Cardiac muscle cell (in vitro differentiated cells and primary cell): Measurements from ENCODE around the gene CST9L. TPM values are rescaled to one million over a fixed set of nuclear protein-coding genes. Genes with fewer than 3 reads are reported as not detected.

Experiments
- DNase-seq, 2 donors: peaks; one replicate each; pipeline versions ENCODE4 v3.0.0 to v3.0.0-alpha.2; 2010 to 2017; ENCODE audit warnings: low read depth in 1 of 2, low spot score in 1 of 2
- H3K27ac ChIP-seq: fragments of 200-600 bp; sonication (generic); 2 replicates; pipeline ENCODE4 v1.5.1; 2016
- H3K27me3 ChIP-seq: fragments of 200-600 bp; sonication (generic); 2 replicates; pipeline ENCODE4 v1.6.0; 2016; ENCODE audit warnings: control low read depth
- H3K36me3 ChIP-seq: fragments of 200-600 bp; sonication (generic); 2 replicates; pipeline ENCODE4 v1.5.1; 2016; ENCODE audit warnings: control low read depth
- H3K4me1 ChIP-seq: fragments of 200-600 bp; sonication (generic); 2 replicates; pipeline ENCODE4 v1.8.1; 2017; ENCODE audit warnings: low read depth, mild to moderate bottlenecking, mixed run types
- H3K4me3 ChIP-seq: fragments of 200-600 bp; sonication (generic); 2 replicates; pipeline ENCODE4 v1.5.1; 2016; ENCODE audit warnings: mild to moderate bottlenecking
- H3K9me3 ChIP-seq: fragments of 200-600 bp; sonication (generic); 2 replicates; pipeline ENCODE4 v1.5.1; 2017; ENCODE audit warnings: low read depth, mild to moderate bottlenecking, control low read depth
- polyA plus RNA-seq: library from polyadenylated mRNA; unstranded; fragments of >200 nt; fragmentation: Nextera tagmentation; extraction: Ambion mirVana; gene quantifications from 2 replicates; pipeline ENCODE4 v1.2.1, GENCODE V29; 2016
- total RNA-seq: library from RNA; depleted of rRNA; stranded (reverse); fragments of >200 nt; gene quantifications from 2 replicates; pipeline ENCODE4 v1.2.3, GENCODE V29; 2016
- TF ChIP-seq, protein P1 (sequence below): IDR thresholded peaks from 2 replicates; pipeline ENCODE4 v1.5.1; 2012; ENCODE audit warnings: low read depth, mild to moderate bottlenecking, low read length

The CST9L gene
- total and polyA plus RNA-seq, 2 experiments from 2014 or later: not detected

DNA sequence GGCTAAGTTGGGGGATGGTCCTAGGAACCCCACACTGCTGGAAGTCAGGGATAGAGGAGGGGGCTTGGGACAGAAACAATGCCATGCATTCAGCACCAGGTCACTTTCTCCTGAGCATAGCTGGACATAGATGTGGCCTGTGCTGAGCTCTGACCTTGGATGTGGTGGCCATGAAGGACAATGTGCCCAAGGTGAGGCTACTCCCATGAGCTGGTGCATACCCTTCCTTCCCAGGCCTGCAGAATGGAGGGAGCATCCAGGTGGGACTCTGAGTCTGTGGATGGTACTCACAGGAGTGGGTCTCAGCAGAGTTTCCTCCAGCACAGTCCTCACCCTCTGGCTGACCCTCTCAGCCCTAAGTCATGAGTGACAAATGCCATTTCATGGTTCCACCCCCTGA, 16.9 kb downstream of the CST9L start:
- H3K4me3 ChIP-seq: no peak overlapping the region
- no peaks in the 10 kb centered on the region for H3K36me3 ChIP-seq
- H3K9me3 ChIP-seq: no peaks in the 10 kb centered on the region
- TF ChIP-seq, protein P1, sequence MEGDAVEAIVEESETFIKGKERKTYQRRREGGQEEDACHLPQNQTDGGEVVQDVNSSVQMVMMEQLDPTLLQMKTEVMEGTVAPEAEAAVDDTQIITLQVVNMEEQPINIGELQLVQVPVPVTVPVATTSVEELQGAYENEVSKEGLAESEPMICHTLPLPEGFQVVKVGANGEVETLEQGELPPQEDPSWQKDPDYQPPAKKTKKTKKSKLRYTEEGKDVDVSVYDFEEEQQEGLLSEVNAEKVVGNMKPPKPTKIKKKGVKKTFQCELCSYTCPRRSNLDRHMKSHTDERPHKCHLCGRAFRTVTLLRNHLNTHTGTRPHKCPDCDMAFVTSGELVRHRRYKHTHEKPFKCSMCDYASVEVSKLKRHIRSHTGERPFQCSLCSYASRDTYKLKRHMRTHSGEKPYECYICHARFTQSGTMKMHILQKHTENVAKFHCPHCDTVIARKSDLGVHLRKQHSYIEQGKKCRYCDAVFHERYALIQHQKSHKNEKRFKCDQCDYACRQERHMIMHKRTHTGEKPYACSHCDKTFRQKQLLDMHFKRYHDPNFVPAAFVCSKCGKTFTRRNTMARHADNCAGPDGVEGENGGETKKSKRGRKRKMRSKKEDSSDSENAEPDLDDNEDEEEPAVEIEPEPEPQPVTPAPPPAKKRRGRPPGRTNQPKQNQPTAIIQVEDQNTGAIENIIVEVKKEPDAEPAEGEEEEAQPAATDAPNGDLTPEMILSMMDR: no peak
- H3K27me3 ChIP-seq: no peaks in the 10 kb centered on the region
- H3K4me1 ChIP-seq: no peaks in the 10 kb centered on the region
- no peak overlapping the region for H3K27ac ChIP-seq
- DNase-seq: no peak

DNA sequence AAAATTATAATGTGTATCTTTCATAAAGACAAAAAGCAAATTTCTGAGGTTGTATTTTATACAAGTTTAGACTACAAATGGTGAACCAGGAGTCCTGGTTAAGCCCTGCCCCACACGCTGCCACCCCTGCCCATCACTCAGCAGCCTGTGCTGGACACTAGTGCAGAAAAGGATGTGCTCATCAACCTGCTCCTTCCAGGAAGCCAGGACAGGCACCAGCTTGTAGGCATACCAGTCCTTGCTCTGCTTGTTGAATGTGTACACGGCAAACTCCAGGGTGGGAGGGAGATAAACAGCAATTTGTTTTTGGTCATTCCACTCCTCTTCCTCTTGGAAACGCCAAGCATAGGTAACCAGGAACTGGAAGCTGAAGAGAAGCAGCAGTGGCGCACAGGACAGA, 18.1 kb downstream of the CST9L start:
- no peak overlapping the region for H3K4me3 ChIP-seq
- H3K9me3 ChIP-seq: no peaks in the 10 kb centered on the region
- TF ChIP-seq, protein P1: no peak
- H3K27ac ChIP-seq: no peak overlapping the region
- DNase-seq: no peak
- no peaks in the 10 kb centered on the region for H3K36me3 ChIP-seq
- no peaks in the 10 kb centered on the region for H3K4me1 ChIP-seq
- no peaks in the 10 kb centered on the region for H3K27me3 ChIP-seq

DNA sequence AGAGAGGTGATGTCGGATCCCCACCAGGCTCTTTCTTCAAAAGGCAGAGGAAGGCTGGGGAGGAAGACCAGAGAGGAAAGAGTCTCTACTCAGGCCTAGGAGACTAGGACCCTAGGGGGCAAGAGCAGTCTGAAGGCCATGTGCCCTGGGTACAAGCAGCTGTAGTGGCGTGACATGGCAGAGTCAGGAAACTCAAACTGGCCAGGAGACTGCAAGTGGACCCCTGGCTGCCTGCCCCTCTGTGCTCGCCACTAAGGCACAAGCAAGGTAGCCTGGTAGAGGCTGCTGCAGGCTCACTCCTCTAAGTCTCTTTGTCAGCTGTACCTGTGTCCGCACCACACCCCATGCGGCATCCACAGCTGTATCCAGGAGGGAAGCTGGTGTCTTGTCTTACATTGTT, 19.9 kb downstream of the CST9L start:
- DNase-seq: no peak
- Histone ChIP-seq H3K36me3 (no peaks in the 10 kb centered on the region), H3K9me3 (no peaks in the 10 kb centered on the region), H3K27ac (no peak overlapping the region), H3K4me1 (no peaks in the 10 kb centered on the region), H3K27me3 (no peaks in the 10 kb centered on the region), H3K4me3 (no peak overlapping the region)
- TF ChIP-seq, protein P1: no peak

DNA sequence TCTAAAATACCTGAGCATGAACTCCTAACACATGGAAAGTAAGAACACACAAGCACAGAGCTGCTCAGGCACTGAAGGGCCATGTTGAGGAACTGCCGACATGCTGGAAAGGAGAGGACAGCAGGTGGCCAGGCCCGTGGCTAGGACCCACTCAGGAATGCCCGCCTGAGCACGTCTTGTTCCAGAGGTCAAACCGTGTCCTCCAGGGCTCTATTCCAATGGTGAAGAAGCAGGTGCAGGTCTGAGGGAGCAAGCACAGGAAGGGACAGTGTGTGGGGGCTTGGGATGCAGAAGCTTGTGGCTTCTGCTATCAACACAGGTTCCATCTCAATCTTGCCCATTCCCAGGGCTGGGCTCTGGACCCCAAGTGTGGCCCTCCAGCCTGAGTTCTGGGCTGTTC, 20.7 kb downstream of the CST9L start:
- H3K36me3 ChIP-seq: no peaks in the 10 kb centered on the region
- no peak overlapping the region for H3K4me3 ChIP-seq
- TF ChIP-seq, protein P1: no peak
- H3K27ac ChIP-seq: no peak overlapping the region
- no peaks in the 10 kb centered on the region for H3K27me3 ChIP-seq
- H3K9me3 ChIP-seq: no peaks in the 10 kb centered on the region
- H3K4me1 ChIP-seq: no peaks in the 10 kb centered on the region
- DNase-seq: no peak

DNA sequence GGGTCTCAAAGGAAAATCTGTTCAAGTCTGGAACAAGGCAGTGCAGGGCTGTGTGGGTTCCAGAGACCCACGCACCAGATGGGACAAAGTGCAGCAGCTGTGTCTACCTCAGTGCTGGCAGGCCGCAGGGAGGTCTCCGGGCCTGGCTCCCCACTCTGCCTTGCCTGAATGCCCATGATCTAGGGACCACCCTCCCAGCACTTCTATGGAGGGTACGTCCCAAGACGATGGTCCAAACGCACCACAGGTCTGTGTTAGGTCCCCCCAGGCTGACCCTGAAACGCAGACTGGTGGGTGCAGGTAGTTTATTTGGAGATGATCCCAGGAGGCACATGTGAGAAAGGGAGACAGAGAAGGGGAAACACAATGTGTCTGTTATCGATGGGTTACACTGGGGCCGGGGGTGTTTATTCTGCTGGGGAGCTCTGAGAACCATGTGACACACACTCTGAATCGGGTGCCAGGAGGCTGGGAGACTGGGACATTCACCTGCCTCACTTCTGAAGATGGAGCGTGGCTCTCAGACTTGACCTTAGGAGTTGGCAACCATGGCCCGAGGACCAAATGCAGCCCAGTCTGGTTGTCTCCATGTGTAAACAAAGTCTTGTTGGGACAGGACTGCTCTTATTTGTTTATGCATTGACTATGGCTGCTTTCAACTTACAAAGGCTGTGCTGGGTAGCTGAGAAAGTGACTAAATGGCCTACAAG, 21.7 kb downstream of the CST9L start:
- Histone ChIP-seq H3K4me3 (no peak overlapping the region), H3K36me3 (no peaks in the 10 kb centered on the region), H3K9me3 (no peaks in the 10 kb centered on the region), H3K27me3 (no peaks in the 10 kb centered on the region), H3K4me1 (no peaks in the 10 kb centered on the region), H3K27ac (no peak overlapping the region)
- DNase-seq: no peak
- TF ChIP-seq, protein P1: no peak
